Neural cell (in vitro differentiated cells): ENCODE results near the gene HTR7. TPM values are rescaled to one million over a fixed set of nuclear protein-coding genes. Genes with fewer than 3 reads are reported as not detected.

Source experiments
- H2AFZ ChIP-seq: fragments of 200-600, 300-800 bp; sonication (generic), shearing (Covaris generic); 2 replicates; pipeline ENCODE4 v1.6.0; 2014; ENCODE audit warnings: low read depth, mild to moderate bottlenecking, antibody characterized with exemption, low read length, moderate library complexity
- H3F3A ChIP-seq: fragments of 200-600 bp; shearing (Covaris generic); 2 replicates; pipeline ENCODE4 v1.6.1; 2016; ENCODE audit warnings: mild to moderate bottlenecking, moderate library complexity, mixed read lengths, antibody characterized with exemption, low read length; ENCODE audit not compliant: insufficient read depth, poor library complexity, severe bottlenecking
- H3K27ac ChIP-seq: fragments of 200-600, 300-800 bp; sonication (generic), shearing (Covaris generic); 2 replicates; pipeline ENCODE4 v1.5.1; 2014; ENCODE audit warnings: mild to moderate bottlenecking, low read length, moderate library complexity
- H3K27me3 ChIP-seq: fragments of 300-800, 200-600 bp; sonication (generic), shearing (Covaris generic); 2 replicates; pipeline ENCODE4 v1.6.0; 2014; ENCODE audit warnings: mild to moderate bottlenecking, low read depth, low read length, moderate library complexity; ENCODE audit not compliant: insufficient read depth
- H3K36me3 ChIP-seq: fragments of 300-800, 200-600 bp; sonication (generic), shearing (Covaris generic); 2 replicates; pipeline ENCODE4 v1.5.1; 2014; ENCODE audit warnings: mild to moderate bottlenecking, antibody characterized with exemption, low read length, moderate library complexity; ENCODE audit not compliant: insufficient read depth
- H3K4me2 ChIP-seq: fragments of 300-800, 200-600 bp; sonication (generic), shearing (Covaris generic); 2 replicates; pipeline ENCODE4 v1.6.0; 2014; ENCODE audit warnings: mild to moderate bottlenecking, low read length
- H3K4me3 ChIP-seq: fragments of 300-800, 200-600 bp; sonication (generic), shearing (Covaris generic); 2 replicates; pipeline ENCODE4 v1.5.1; 2014; ENCODE audit warnings: mild to moderate bottlenecking, low read length, moderate library complexity
- H3K79me2 ChIP-seq: fragments of 200-600 bp; shearing (Covaris generic); replicated peaks from 2 replicates; pipeline ENCODE4 v1.6.0; 2014; ENCODE audit warnings: mild to moderate bottlenecking, low read length, moderate library complexity; ENCODE audit not compliant: insufficient read depth
- H3K9ac ChIP-seq: fragments of 300-800, 200-600 bp; sonication (generic), shearing (Covaris generic); 2 replicates; pipeline ENCODE4 v1.6.1; 2016; ENCODE audit warnings: mild to moderate bottlenecking, low read length, mixed read lengths
- H3K9me2 ChIP-seq: fragments of 200-600 bp; shearing (Covaris generic); 2 replicates; pipeline ENCODE4 v1.6.1; 2016; ENCODE audit warnings: mild to moderate bottlenecking, low read length, mixed read lengths; ENCODE audit not compliant: insufficient read depth
- H3K9me3 ChIP-seq: fragments of 200-600, 300-800 bp; sonication (generic), shearing (Covaris generic); 2 replicates; pipeline ENCODE4 v1.6.1; 2016; ENCODE audit warnings: mild to moderate bottlenecking, mixed run types, low read length, moderate library complexity, mixed read lengths
- H4K20me1 ChIP-seq: fragments of 200-600 bp; shearing (Covaris generic); 2 replicates; pipeline ENCODE4 v1.6.1; 2016; ENCODE audit warnings: mild to moderate bottlenecking, mixed run types; ENCODE audit not compliant: insufficient read depth
- CTCF ChIP-seq: fragments of 450-650 bp; IDR thresholded peaks from 2 replicates; pipeline ENCODE4 v1.5.1; 2014; ENCODE audit warnings: antibody characterized with exemption, mild to moderate bottlenecking, moderate library complexity; ENCODE audit not compliant: poor library complexity, severe bottlenecking
- EP300 ChIP-seq: fragments of 450-650 bp; conservative IDR thresholded peaks from 2 replicates; pipeline ENCODE4 v1.6.1; 2014; ENCODE audit warnings: antibody characterized with exemption, mild to moderate bottlenecking, moderate library complexity; ENCODE audit not compliant: poor library complexity, severe bottlenecking
- EZH2 ChIP-seq: fragments of 200-600, 300-800 bp; shearing (Covaris generic), sonication (generic); IDR thresholded peaks from 2 replicates; pipeline ENCODE4 v1.6.1; 2014; ENCODE audit warnings: antibody characterized with exemption, low read length, borderline replicate concordance, mild to moderate bottlenecking; ENCODE audit not compliant: insufficient read depth, poor library complexity, severe bottlenecking
- MXI1 ChIP-seq: fragments of 450-650 bp; conservative IDR thresholded peaks from 2 replicates; pipeline ENCODE4 v1.6.1; 2014; ENCODE audit warnings: antibody characterized with exemption, mild to moderate bottlenecking; ENCODE audit not compliant: poor library complexity, severe bottlenecking
- POLR2AphosphoS5 ChIP-seq: IDR thresholded peaks from 2 replicates; pipeline ENCODE4 v1.6.1; 2012
- RAD21 ChIP-seq: fragments of 450-650 bp; conservative IDR thresholded peaks from 2 replicates; pipeline ENCODE4 v1.6.1; 2014; ENCODE audit warnings: antibody characterized with exemption, mild to moderate bottlenecking, moderate library complexity
- SMC3 ChIP-seq: fragments of 450-650 bp; conservative IDR thresholded peaks from 2 replicates; pipeline ENCODE4 v1.6.1; 2014; ENCODE audit warnings: antibody characterized with exemption, mild to moderate bottlenecking, moderate library complexity; ENCODE audit not compliant: poor library complexity
- TAF1 ChIP-seq: IDR thresholded peaks from 2 replicates; pipeline ENCODE4 v1.6.1; 2012; ENCODE audit warnings: low read depth
- polyA plus RNA-seq: library from polyadenylated mRNA; depleted of rRNA; stranded (reverse); fragments of >200 nt; gene quantifications from 2 replicates; pipeline ENCODE4 v1.2.3, GENCODE V29; 2014
- TF ChIP-seq, protein P1 (sequence below): IDR thresholded peaks from 2 replicates; pipeline ENCODE4 v1.6.1; 2012; ENCODE audit warnings: borderline replicate concordance

Gene HTR7
- polyA plus RNA-seq, 1 donor from 2014 or later, result 0.95 TPM

DNA sequence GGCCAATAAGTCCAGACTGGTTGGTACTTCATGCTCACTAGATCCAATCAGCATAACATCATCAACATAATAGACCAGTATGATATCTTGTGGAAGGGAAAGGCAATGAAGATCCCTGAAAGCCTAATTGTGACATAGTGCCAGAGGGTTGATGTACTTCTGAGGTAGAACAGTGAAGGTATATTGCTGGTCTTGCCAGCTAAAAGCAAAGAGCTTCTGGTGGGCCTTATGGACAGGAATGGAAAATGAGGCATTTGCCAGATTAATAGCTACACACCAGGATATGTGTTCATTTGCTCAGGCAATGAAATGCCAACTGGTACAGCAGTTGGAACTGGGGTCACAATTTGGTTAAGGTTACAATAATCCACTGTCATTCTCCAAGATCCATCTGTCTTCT lies 156.4 kb downstream of the HTR7 start:
- H4K20me1 ChIP-seq, result no peaks in the 10 kb centered on the region

GRCh38 chr10:90695915-90696676 lies 161.7 kb downstream of the HTR7 start:
- H3K4me2 ChIP-seq, result no peak overlapping the region
- H3K9ac ChIP-seq, result no peak overlapping the region
- H3K9me3 ChIP-seq, result no peaks in the 10 kb centered on the region
- no peaks in the 10 kb centered on the region for H4K20me1 ChIP-seq
- H3K27me3 ChIP-seq, result no peaks in the 10 kb centered on the region
- no peaks in the 10 kb centered on the region for H3K79me2 ChIP-seq
- no peaks in the 10 kb centered on the region for H3K9me2 ChIP-seq
- H3K36me3 ChIP-seq, result no peaks in the 10 kb centered on the region
- H3K27ac ChIP-seq, result no peak overlapping the region
- no peak overlapping the region for H3K4me3 ChIP-seq
- H2AFZ ChIP-seq, result no peak overlapping the region
- no peaks in the 10 kb centered on the region for H3F3A ChIP-seq
- TF ChIP-seq, protein P1, sequence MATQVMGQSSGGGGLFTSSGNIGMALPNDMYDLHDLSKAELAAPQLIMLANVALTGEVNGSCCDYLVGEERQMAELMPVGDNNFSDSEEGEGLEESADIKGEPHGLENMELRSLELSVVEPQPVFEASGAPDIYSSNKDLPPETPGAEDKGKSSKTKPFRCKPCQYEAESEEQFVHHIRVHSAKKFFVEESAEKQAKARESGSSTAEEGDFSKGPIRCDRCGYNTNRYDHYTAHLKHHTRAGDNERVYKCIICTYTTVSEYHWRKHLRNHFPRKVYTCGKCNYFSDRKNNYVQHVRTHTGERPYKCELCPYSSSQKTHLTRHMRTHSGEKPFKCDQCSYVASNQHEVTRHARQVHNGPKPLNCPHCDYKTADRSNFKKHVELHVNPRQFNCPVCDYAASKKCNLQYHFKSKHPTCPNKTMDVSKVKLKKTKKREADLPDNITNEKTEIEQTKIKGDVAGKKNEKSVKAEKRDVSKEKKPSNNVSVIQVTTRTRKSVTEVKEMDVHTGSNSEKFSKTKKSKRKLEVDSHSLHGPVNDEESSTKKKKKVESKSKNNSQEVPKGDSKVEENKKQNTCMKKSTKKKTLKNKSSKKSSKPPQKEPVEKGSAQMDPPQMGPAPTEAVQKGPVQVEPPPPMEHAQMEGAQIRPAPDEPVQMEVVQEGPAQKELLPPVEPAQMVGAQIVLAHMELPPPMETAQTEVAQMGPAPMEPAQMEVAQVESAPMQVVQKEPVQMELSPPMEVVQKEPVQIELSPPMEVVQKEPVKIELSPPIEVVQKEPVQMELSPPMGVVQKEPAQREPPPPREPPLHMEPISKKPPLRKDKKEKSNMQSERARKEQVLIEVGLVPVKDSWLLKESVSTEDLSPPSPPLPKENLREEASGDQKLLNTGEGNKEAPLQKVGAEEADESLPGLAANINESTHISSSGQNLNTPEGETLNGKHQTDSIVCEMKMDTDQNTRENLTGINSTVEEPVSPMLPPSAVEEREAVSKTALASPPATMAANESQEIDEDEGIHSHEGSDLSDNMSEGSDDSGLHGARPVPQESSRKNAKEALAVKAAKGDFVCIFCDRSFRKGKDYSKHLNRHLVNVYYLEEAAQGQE, result no peak
- no peak for TF ChIP-seq MXI1
- no peak for TF ChIP-seq SMC3
- no peak for TF ChIP-seq RAD21
- no peak for TF ChIP-seq TAF1
- no peak for TF ChIP-seq EP300
- TF ChIP-seq CTCF, result no peak
- no peak for TF ChIP-seq POLR2AphosphoS5

More for the DNA sequence above, 156.4 kb downstream of the HTR7 start:
- Histone ChIP-seq H3K79me2 (no peaks in the 10 kb centered on the region), H3F3A (no peaks in the 10 kb centered on the region), H2AFZ (no peak overlapping the region), H3K36me3 (no peaks in the 10 kb centered on the region), H3K4me2 (no peak overlapping the region), H3K27me3 (no peaks in the 10 kb centered on the region), H3K27ac (no peak overlapping the region), H3K9me3 (no peaks in the 10 kb centered on the region), H3K4me3 (no peak overlapping the region), H3K9me2 (no peaks in the 10 kb centered on the region), H3K9ac (no peak overlapping the region)
- TF ChIP-seq SMC3, result no peak
- TF ChIP-seq EP300, result no peak
- no peak for TF ChIP-seq TAF1
- no peak for TF ChIP-seq EZH2
- TF ChIP-seq, protein P1, result no peak
- no peak for TF ChIP-seq CTCF
- TF ChIP-seq MXI1, result no peak
- TF ChIP-seq POLR2AphosphoS5, result no peak
- no peak for TF ChIP-seq RAD21
